HEK293 (cell line): Measurements from ENCODE around the gene CELF4.

Experiments used
- CTCF ChIA-PET: fragments of 350-600 bp; formaldehyde crosslinking; extraction: SDS; loops from one replicate; lab custom pipeline; 2021; ENCODE audit warnings: antibody characterized with exemption; lab: Yijun Ruan, JAX
- POLR2A ChIA-PET: fragments of 300-600 bp; formaldehyde crosslinking; extraction: SDS; loops from one replicate; lab custom pipeline; 2020; ENCODE audit warnings: antibody characterized with exemption, inconsistent platforms; lab: Yijun Ruan, JAX
- H3K27ac ChIP-seq: fragments of 200-500 bp; sonication (Bioruptor generic); 2 replicates; pipeline ENCODE4 v1.5.1; 2014; ENCODE audit warnings: low read depth, low read length, control low read depth, inconsistent platforms; ENCODE audit errors: extremely low read depth
- H3K36me3 ChIP-seq, 2 experiments: fragments of 200-500 bp in 1 of 2; sonication (Bioruptor generic) in 1 of 2; 1 replicate in 1 of 2; 2 replicates in 1 of 2; pipeline ENCODE4 v1.5.1; 2014 to 2017; ENCODE audit warnings: inconsistent platforms in 2 of 2, low read length in 2 of 2; ENCODE audit not compliant: control insufficient read depth in 2 of 2, insufficient read depth in 1 of 2
- H3K4me1 ChIP-seq: fragments of 200-500 bp; sonication (Bioruptor generic); 2 replicates; pipeline ENCODE4 v1.5.1; 2014; ENCODE audit warnings: mild to moderate bottlenecking, low read length, inconsistent platforms; ENCODE audit not compliant: control insufficient read depth, insufficient read depth
- H3K4me3 ChIP-seq: 2 replicates; pipeline ENCODE4 v1.5.1; 2011; ENCODE audit warnings: low read depth, mild to moderate bottlenecking, control low read depth, low read length, moderate library complexity
- H3K9me3 ChIP-seq: fragments of 200-500 bp; sonication (Bioruptor generic); 2 replicates; pipeline ENCODE4 v1.5.1; 2014; ENCODE audit warnings: low read depth, low read length, inconsistent platforms; ENCODE audit not compliant: control insufficient read depth, insufficient read depth
- IKZF3 ChIP-seq: fragments of 450-650 bp; IDR thresholded peaks from 2 replicates; pipeline ENCODE4 v1.5.0; 2018; ENCODE audit warnings: missing biosample characterization, mild to moderate bottlenecking, missing genetic modification characterization, moderate library complexity
- OVOL3 ChIP-seq: fragments of 450-650 bp; formaldehyde crosslinking; IDR thresholded peaks from 2 replicates; pipeline ENCODE4 v1.5.1; 2016; ENCODE audit warnings: missing biosample characterization, missing genetic modification characterization
- PRDM1 ChIP-seq: fragments of 450-650 bp; formaldehyde crosslinking; IDR thresholded peaks from 2 replicates; pipeline ENCODE4; 2016; ENCODE audit warnings: missing biosample characterization, missing genetic modification characterization
- SCRT2 ChIP-seq: fragments of 450-650 bp; formaldehyde crosslinking; IDR thresholded peaks from 2 replicates; pipeline ENCODE4 v1.5.1; 2016; ENCODE audit warnings: missing biosample characterization, missing genetic modification characterization
- ZFHX2 ChIP-seq: fragments of 450-650 bp; formaldehyde crosslinking; conservative IDR thresholded peaks from 2 replicates; pipeline ENCODE4 v1.5.1; 2016; ENCODE audit warnings: missing biosample characterization, missing genetic modification characterization
- ZFP69B ChIP-seq: fragments of 450-650 bp; formaldehyde crosslinking; IDR thresholded peaks from 2 replicates; pipeline ENCODE4 v1.5.1; 2016; ENCODE audit warnings: missing biosample characterization, missing genetic modification characterization
- ZNF19 ChIP-seq: fragments of 450-650 bp; formaldehyde crosslinking; IDR thresholded peaks from 2 replicates; pipeline ENCODE4; 2016; ENCODE audit warnings: missing biosample characterization, missing genetic modification characterization, low read depth
- ZNF24 ChIP-seq: fragments of 450-650 bp; formaldehyde crosslinking; IDR thresholded peaks from 2 replicates; pipeline ENCODE4 v1.5.1; 2016; ENCODE audit warnings: missing biosample characterization, missing genetic modification characterization
- ZNF398 ChIP-seq: fragments of 450-650 bp; formaldehyde crosslinking; IDR thresholded peaks from 2 replicates; pipeline ENCODE4 v1.5.1; 2017; ENCODE audit warnings: missing biosample characterization, missing genetic modification characterization
- ZNF548 ChIP-seq: fragments of 450-650 bp; formaldehyde crosslinking; IDR thresholded peaks from 2 replicates; pipeline ENCODE4 v1.5.1; 2016; ENCODE audit warnings: missing biosample characterization, missing genetic modification characterization
- ZNF549 ChIP-seq: fragments of 450-650 bp; IDR thresholded peaks from 2 replicates; pipeline ENCODE4 v1.5.1; 2018; ENCODE audit warnings: missing biosample characterization, missing genetic modification characterization, mild to moderate bottlenecking, inconsistent platforms, moderate library complexity
- ZNF560 ChIP-seq: fragments of 450-650 bp; formaldehyde crosslinking; IDR thresholded peaks from 2 replicates; pipeline ENCODE4 v1.5.1; 2017; ENCODE audit warnings: missing biosample characterization, missing genetic modification characterization, borderline replicate concordance
- ZNF585B ChIP-seq: fragments of 450-650 bp; formaldehyde crosslinking; IDR thresholded peaks from 2 replicates; pipeline ENCODE4 v1.5.1; 2016; ENCODE audit warnings: missing biosample characterization, missing genetic modification characterization
- ZNF596 ChIP-seq: fragments of 450-650 bp; IDR thresholded peaks from 2 replicates; pipeline ENCODE4 v1.5.0; 2018; ENCODE audit warnings: missing biosample characterization, mild to moderate bottlenecking, missing genetic modification characterization, moderate library complexity
- ZNF626 ChIP-seq: fragments of 450-650 bp; sonication (Bioruptor Pico); formaldehyde crosslinking; IDR thresholded peaks from 2 replicates; pipeline ENCODE4 v1.5.1; 2018; ENCODE audit warnings: missing biosample characterization, missing genetic modification characterization, inconsistent platforms
- ZNF768 ChIP-seq: fragments of 450-650 bp; formaldehyde crosslinking; IDR thresholded peaks from 2 replicates; pipeline ENCODE4 v1.5.1; 2018; ENCODE audit warnings: missing biosample characterization, mild to moderate bottlenecking, missing genetic modification characterization
- ZSCAN4 ChIP-seq: fragments of 450-650 bp; formaldehyde crosslinking; IDR thresholded peaks from 2 replicates; pipeline ENCODE4 v1.5.1; 2017; ENCODE audit warnings: missing biosample characterization, missing genetic modification characterization
- TF ChIP-seq, protein P1 (sequence below): fragments of 450-650 bp; formaldehyde crosslinking; IDR thresholded peaks from 2 replicates; pipeline ENCODE4 v1.5.1; 2016; ENCODE audit warnings: missing biosample characterization, missing genetic modification characterization
- TF ChIP-seq, protein P2 (sequence below): fragments of 450-650 bp; formaldehyde crosslinking; IDR thresholded peaks from 2 replicates; pipeline ENCODE4; 2016; ENCODE audit warnings: missing biosample characterization, missing genetic modification characterization
- TF ChIP-seq, protein P3 (sequence below): fragments of 450-650 bp; formaldehyde crosslinking; conservative IDR thresholded peaks from 2 replicates; pipeline ENCODE4 v1.5.1; 2016; ENCODE audit warnings: low read depth, missing biosample characterization, missing genetic modification characterization

Gene CELF4

DNA sequence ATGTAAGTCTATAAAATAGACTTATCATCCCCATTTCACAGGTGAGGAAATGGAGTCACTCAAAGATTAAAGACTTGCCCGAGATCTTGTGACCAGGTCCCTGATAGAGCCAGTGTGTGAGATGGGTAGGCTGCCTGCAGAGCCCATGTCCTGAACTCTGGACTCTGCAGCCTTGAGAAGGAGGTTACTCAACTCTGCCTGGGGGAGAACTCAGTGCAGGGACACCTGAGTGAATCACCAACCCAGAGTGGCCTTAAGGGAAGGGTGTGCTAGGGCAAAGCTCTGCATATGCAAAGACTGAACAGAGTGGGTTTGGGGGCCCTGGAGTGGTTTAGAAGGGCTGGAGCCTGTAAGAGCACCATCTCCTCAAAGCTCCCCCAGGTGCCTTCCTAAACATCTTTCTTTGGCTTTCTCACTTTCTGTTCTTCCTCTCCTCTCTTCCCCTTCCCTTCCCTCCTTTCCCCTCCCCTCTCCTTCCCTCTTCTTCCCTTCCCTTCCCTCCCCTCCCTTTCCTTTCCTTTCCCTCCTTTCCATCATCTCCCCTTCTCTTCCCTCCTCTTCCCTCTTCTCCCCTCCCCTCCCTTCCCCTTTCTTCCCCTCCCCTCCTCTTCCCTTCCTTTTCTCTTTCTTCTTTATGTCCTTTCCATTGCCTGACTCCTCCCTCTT is 67.6 kb downstream of the CELF4 start:
- H3K4me3 ChIP-seq = no peak overlapping the region
- POLR2A ChIA-PET = no interaction called here
- CTCF ChIA-PET = no interaction called here

GRCh38 chr18:37496568-37496967 is 69.0 kb downstream of the CELF4 start:
- H3K4me3 ChIP-seq = no peak overlapping the region
- TF ChIP-seq, protein P1, sequence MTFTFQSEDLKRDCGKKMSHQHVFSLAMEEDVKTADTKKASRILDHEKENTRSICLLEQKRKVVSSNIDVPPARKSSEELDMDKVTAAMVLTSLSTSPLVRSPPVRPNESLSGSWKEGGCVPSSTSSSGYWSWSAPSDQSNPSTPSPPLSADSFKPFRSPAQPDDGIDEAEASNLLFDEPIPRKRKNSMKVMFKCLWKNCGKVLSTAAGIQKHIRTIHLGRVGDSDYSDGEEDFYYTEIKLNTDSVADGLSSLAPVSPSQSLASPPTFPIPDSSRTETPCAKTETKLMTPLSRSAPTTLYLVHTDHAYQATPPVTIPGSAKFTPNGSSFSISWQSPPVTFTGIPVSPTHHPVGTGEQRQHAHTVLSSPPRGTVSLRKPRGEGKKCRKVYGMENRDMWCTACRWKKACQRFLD (tag by site-specific recombination) = no peak
- TF ChIP-seq OVOL3 (no peak), ZFP69B (tag by site-specific recombination) (no peak), ZNF560 (no peak), IKZF3 (tag by site-specific recombination) (no peak), ZNF19 (tag by site-specific recombination) (no peak), ZNF596 (no peak), ZNF549 (no peak), ZNF626 (tag by site-specific recombination) (no peak), ZNF24 (tag by site-specific recombination) (no peak)
- TF ChIP-seq, protein P2, sequence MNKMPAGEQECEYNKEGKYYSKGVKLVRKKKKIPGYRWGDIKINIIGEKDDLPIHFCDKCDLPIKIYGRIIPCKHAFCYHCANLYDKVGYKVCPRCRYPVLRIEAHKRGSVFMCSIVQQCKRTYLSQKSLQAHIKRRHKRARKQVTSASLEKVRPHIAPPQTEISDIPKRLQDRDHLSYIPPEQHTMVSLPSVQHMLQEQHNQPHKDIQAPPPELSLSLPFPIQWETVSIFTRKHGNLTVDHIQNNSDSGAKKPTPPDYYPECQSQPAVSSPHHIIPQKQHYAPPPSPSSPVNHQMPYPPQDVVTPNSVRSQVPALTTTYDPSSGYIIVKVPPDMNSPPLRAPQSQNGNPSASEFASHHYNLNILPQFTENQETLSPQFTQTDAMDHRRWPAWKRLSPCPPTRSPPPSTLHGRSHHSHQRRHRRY (tag by site-specific recombination) = no peak
- H3K4me1 ChIP-seq = no peaks in the 10 kb centered on the region
- no peak overlapping the region for H3K27ac ChIP-seq
- ChIA-PET POLR2A (no interaction called here), CTCF (interaction anchor here (4.0 kb wide), 1 partner anchor 12 kb away, joined by 19 read pairs; no protein-coding TSS in a partner anchor)
- H3K9me3 ChIP-seq = no peaks in the 10 kb centered on the region
- no peaks in the 10 kb centered on the region for H3K36me3 ChIP-seq

More for the DNA sequence above, 67.6 kb downstream of the CELF4 start:
- no peaks in the 10 kb centered on the region for H3K9me3 ChIP-seq
- no peak overlapping the region for H3K27ac ChIP-seq
- 0 out of 2 replicates have a peak, but pooled peaks have one; percentile 12 for TF ChIP-seq ZNF398 (tag by site-specific recombination)
- TF ChIP-seq, protein P3, sequence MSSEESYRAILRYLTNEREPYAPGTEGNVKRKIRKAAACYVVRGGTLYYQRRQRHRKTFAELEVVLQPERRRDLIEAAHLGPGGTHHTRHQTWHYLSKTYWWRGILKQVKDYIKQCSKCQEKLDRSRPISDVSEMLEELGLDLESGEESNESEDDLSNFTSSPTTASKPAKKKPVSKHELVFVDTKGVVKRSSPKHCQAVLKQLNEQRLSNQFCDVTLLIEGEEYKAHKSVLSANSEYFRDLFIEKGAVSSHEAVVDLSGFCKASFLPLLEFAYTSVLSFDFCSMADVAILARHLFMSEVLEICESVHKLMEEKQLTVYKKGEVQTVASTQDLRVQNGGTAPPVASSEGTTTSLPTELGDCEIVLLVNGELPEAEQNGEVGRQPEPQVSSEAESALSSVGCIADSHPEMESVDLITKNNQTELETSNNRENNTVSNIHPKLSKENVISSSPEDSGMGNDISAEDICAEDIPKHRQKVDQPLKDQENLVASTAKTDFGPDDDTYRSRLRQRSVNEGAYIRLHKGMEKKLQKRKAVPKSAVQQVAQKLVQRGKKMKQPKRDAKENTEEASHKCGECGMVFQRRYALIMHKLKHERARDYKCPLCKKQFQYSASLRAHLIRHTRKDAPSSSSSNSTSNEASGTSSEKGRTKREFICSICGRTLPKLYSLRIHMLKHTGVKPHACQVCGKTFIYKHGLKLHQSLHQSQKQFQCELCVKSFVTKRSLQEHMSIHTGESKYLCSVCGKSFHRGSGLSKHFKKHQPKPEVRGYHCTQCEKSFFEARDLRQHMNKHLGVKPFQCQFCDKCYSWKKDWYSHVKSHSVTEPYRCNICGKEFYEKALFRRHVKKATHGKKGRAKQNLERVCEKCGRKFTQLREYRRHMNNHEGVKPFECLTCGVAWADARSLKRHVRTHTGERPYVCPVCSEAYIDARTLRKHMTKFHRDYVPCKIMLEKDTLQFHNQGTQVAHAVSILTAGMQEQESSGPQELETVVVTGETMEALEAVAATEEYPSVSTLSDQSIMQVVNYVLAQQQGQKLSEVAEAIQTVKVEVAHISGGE = no peak
- TF ChIP-seq ZNF548 (tag by site-specific recombination) = no peak
- TF ChIP-seq ZFHX2 = no peak
- TF ChIP-seq ZSCAN4 = no peak
- TF ChIP-seq ZNF585B (tag by site-specific recombination) = no peak
- peak; percentile 76 for TF ChIP-seq PRDM1
- no peak for TF ChIP-seq SCRT2
- TF ChIP-seq ZNF768 (tag by site-specific recombination) = no peak
- TF ChIP-seq ZNF24 (tag by site-specific recombination) = no peak
- no peaks in the 10 kb centered on the region for H3K4me1 ChIP-seq
- no peaks in the 10 kb centered on the region for H3K36me3 ChIP-seq
